Activated T-cell treated with anti-CD3 and anti-CD28 coated beads, Interleukin-2, amount 50 U/mL, for 4 hours (primary cell): Measurements from ENCODE around the gene ELMO1. TPM values are rescaled to one million over a fixed set of nuclear protein-coding genes. Genes with fewer than 3 reads are reported as not detected.
A peak's percentile ranks its signal among the peaks of the same experiment; 100 is the strongest.

ENCODE experiments used
- ATAC-seq, 2 donors: fragments of 200-7000 bp; cut with Tn5 transposase; one replicate each; pipeline ENCODE4 v1.10.0; 2021
- DNase-seq: peaks from one replicate; pipeline ENCODE4 v3.0.0-alpha.2; 2020
- H3K27me3 Mint-ChIP-seq: one replicate; pipeline ENCODE4 v1.8.0; 2021; ENCODE audit warnings: low read depth, mixed read lengths
- H3K36me3 Mint-ChIP-seq: one replicate; pipeline ENCODE4 v1.8.0; 2022; ENCODE audit warnings: mixed read lengths; ENCODE audit not compliant: insufficient read depth
- H3K4me1 Mint-ChIP-seq: one replicate; pipeline ENCODE4 v1.8.0; 2021; ENCODE audit warnings: low read depth, mixed read lengths
- H3K4me3 Mint-ChIP-seq: one replicate; pipeline ENCODE4 v1.8.0; 2021; ENCODE audit warnings: mild to moderate bottlenecking, moderate library complexity, mixed read lengths
- H3K9me3 Mint-ChIP-seq: one replicate; pipeline ENCODE4 v1.8.0; 2021; ENCODE audit warnings: mixed read lengths
- total RNA-seq, 3 donors: library from RNA; stranded (reverse); gene quantifications; one replicate each; pipeline ENCODE4 v1.2.1, GENCODE V29; 2021

Gene ELMO1
- total RNA-seq, 3 donors from 2014 or later: 117 to 137 (median 118) TPM

GRCh38 chr7:37310327-37311080 is 138.2 kb downstream of the ELMO1 start:
- DNase-seq (no peak), ATAC-seq (no peak)
- H3K9me3 Mint-ChIP-seq: no peaks in the 10 kb centered on the region
- H3K4me1 Mint-ChIP-seq: peaks cover 66% of the 10 kb centered on the region
- H3K36me3 Mint-ChIP-seq: peaks cover 68% of the 10 kb centered on the region
- H3K27me3 Mint-ChIP-seq: no peaks in the 10 kb centered on the region
- peak overlapping the region; percentile 39 for H3K4me3 Mint-ChIP-seq

- H3K4me1 Mint-ChIP-seq: peaks cover 59% of the 10 kb centered on the region
- H3K27me3 Mint-ChIP-seq: no peaks in the 10 kb centered on the region
- H3K4me3 Mint-ChIP-seq: no peak overlapping the region
- no peak for ATAC-seq
- no peaks in the 10 kb centered on the region for H3K9me3 Mint-ChIP-seq
- peaks cover 68% of the 10 kb centered on the region for H3K36me3 Mint-ChIP-seq
- DNase-seq: no peak
Observed at GRCh38 chr7:37309493-37309892, 139.2 kb downstream of the ELMO1 start.

- Mint-ChIP-seq H3K9me3 (no peaks in the 10 kb centered on the region), H3K27me3 (no peaks in the 10 kb centered on the region), H3K4me1 (peaks cover 17% of the 10 kb centered on the region), H3K4me3 (no peak overlapping the region), H3K36me3 (peaks cover 69% of the 10 kb centered on the region)
- ATAC-seq (no peak), DNase-seq (no peak)
Observed at GRCh38 chr7:37304921-37305320, 143.7 kb downstream of the ELMO1 start.

- no peak overlapping the region for H3K4me3 Mint-ChIP-seq
- no peaks in the 10 kb centered on the region for H3K27me3 Mint-ChIP-seq
- H3K36me3 Mint-ChIP-seq: peaks cover 19% of the 10 kb centered on the region
- ATAC-seq: peak in 1 of 2 donors; percentile 27
- DNase-seq: no peak
- peaks cover 11% of the 10 kb centered on the region for H3K4me1 Mint-ChIP-seq
- H3K9me3 Mint-ChIP-seq: no peaks in the 10 kb centered on the region
Observed at GRCh38 chr7:37297546-37297945, 151.1 kb downstream of the ELMO1 start.

- H3K4me3 Mint-ChIP-seq: no peak overlapping the region
- H3K36me3 Mint-ChIP-seq: peaks cover 8% of the 10 kb centered on the region
- ATAC-seq: no peak
- no peaks in the 10 kb centered on the region for H3K27me3 Mint-ChIP-seq
- DNase-seq: no peak
- H3K9me3 Mint-ChIP-seq: no peaks in the 10 kb centered on the region
- H3K4me1 Mint-ChIP-seq: peaks cover 19% of the 10 kb centered on the region
Observed at GRCh38 chr7:37295401-37295800, 153.3 kb downstream of the ELMO1 start.

- H3K9me3 Mint-ChIP-seq: no peaks in the 10 kb centered on the region
- no peaks in the 10 kb centered on the region for H3K27me3 Mint-ChIP-seq
- ATAC-seq (no peak), DNase-seq (no peak)
- peaks cover 32% of the 10 kb centered on the region for H3K4me1 Mint-ChIP-seq
- no peak overlapping the region for H3K4me3 Mint-ChIP-seq
- H3K36me3 Mint-ChIP-seq: peaks cover 8% of the 10 kb centered on the region
Observed at GRCh38 chr7:37290731-37291130, 157.9 kb downstream of the ELMO1 start.

GRCh38 chr7:37289781-37290180 is 158.9 kb downstream of the ELMO1 start:
- peaks cover 38% of the 10 kb centered on the region for H3K4me1 Mint-ChIP-seq
- H3K4me3 Mint-ChIP-seq: no peak overlapping the region
- no peaks in the 10 kb centered on the region for H3K27me3 Mint-ChIP-seq
- ATAC-seq (no peak), DNase-seq (no peak)
- H3K36me3 Mint-ChIP-seq: peaks cover 8% of the 10 kb centered on the region
- H3K9me3 Mint-ChIP-seq: no peaks in the 10 kb centered on the region

- Mint-ChIP-seq H3K27me3 (no peaks in the 10 kb centered on the region), H3K4me3 (no peak overlapping the region), H3K36me3 (peaks cover 8% of the 10 kb centered on the region), H3K4me1 (peaks cover 38% of the 10 kb centered on the region), H3K9me3 (no peaks in the 10 kb centered on the region)
- DNase-seq (no peak), ATAC-seq (no peak)
Observed at GRCh38 chr7:37289367-37289766, 159.3 kb downstream of the ELMO1 start.

GRCh38 chr7:37287131-37287855 is 161.4 kb downstream of the ELMO1 start:
- H3K4me1 Mint-ChIP-seq: peaks cover 39% of the 10 kb centered on the region

GRCh38 chr7:37286454-37286832 is 162.2 kb downstream of the ELMO1 start:
- Mint-ChIP-seq H3K4me1 (peaks cover 39% of the 10 kb centered on the region), H3K9me3 (no peaks in the 10 kb centered on the region), H3K36me3 (peaks cover 10% of the 10 kb centered on the region), H3K4me3 (no peak overlapping the region), H3K27me3 (no peaks in the 10 kb centered on the region)
- no peak for ATAC-seq
- DNase-seq: no peak

More at GRCh38 chr7:37287131-37287855, 161.4 kb downstream of the ELMO1 start:
- no peak for ATAC-seq
- Mint-ChIP-seq H3K4me3 (no peak overlapping the region), H3K36me3 (peaks cover 8% of the 10 kb centered on the region), H3K9me3 (no peaks in the 10 kb centered on the region), H3K27me3 (no peaks in the 10 kb centered on the region)
- no peak for DNase-seq

GRCh38 chr7:37285706-37286453 is 162.8 kb downstream of the ELMO1 start:
- H3K4me1 Mint-ChIP-seq: peaks cover 39% of the 10 kb centered on the region
- peaks cover 10% of the 10 kb centered on the region for H3K36me3 Mint-ChIP-seq
- H3K4me3 Mint-ChIP-seq: no peak overlapping the region
- no peak for ATAC-seq
- H3K27me3 Mint-ChIP-seq: no peaks in the 10 kb centered on the region
- DNase-seq: no peak
- no peaks in the 10 kb centered on the region for H3K9me3 Mint-ChIP-seq

- no peaks in the 10 kb centered on the region for H3K9me3 Mint-ChIP-seq
- no peaks in the 10 kb centered on the region for H3K27me3 Mint-ChIP-seq
- H3K36me3 Mint-ChIP-seq: peaks cover 14% of the 10 kb centered on the region
- DNase-seq: peak; percentile 31
- peaks cover 40% of the 10 kb centered on the region for H3K4me1 Mint-ChIP-seq
- no peak overlapping the region for H3K4me3 Mint-ChIP-seq
- peak in 1 of 2 donors; percentile 43 for ATAC-seq
Observed at GRCh38 chr7:37284805-37285231, 163.8 kb downstream of the ELMO1 start.

GRCh38 chr7:37284285-37284684 is 164.4 kb downstream of the ELMO1 start:
- H3K4me1 Mint-ChIP-seq: peaks cover 44% of the 10 kb centered on the region
- DNase-seq (no peak), ATAC-seq (no peak)
- no peaks in the 10 kb centered on the region for H3K9me3 Mint-ChIP-seq
- H3K27me3 Mint-ChIP-seq: no peaks in the 10 kb centered on the region
- H3K36me3 Mint-ChIP-seq: peaks cover 18% of the 10 kb centered on the region
- no peak overlapping the region for H3K4me3 Mint-ChIP-seq

- Mint-ChIP-seq H3K4me1 (peaks cover 41% of the 10 kb centered on the region), H3K4me3 (no peak overlapping the region), H3K36me3 (peaks cover 13% of the 10 kb centered on the region), H3K27me3 (no peaks in the 10 kb centered on the region), H3K9me3 (no peaks in the 10 kb centered on the region)
- DNase-seq (no peak), ATAC-seq (no peak)
Observed at GRCh38 chr7:37283716-37284115, 164.9 kb downstream of the ELMO1 start.
